Measurements from ENCODE around the gene CDH4.
A peak's percentile ranks its signal among the peaks of the same experiment; 100 is the strongest.
"Not testable (repeated sequence)": the region's sequence is repeated elsewhere in the genome, so short reads cannot be mapped to it uniquely, and the experiment has no call there.

Gene CDH4

DNA sequence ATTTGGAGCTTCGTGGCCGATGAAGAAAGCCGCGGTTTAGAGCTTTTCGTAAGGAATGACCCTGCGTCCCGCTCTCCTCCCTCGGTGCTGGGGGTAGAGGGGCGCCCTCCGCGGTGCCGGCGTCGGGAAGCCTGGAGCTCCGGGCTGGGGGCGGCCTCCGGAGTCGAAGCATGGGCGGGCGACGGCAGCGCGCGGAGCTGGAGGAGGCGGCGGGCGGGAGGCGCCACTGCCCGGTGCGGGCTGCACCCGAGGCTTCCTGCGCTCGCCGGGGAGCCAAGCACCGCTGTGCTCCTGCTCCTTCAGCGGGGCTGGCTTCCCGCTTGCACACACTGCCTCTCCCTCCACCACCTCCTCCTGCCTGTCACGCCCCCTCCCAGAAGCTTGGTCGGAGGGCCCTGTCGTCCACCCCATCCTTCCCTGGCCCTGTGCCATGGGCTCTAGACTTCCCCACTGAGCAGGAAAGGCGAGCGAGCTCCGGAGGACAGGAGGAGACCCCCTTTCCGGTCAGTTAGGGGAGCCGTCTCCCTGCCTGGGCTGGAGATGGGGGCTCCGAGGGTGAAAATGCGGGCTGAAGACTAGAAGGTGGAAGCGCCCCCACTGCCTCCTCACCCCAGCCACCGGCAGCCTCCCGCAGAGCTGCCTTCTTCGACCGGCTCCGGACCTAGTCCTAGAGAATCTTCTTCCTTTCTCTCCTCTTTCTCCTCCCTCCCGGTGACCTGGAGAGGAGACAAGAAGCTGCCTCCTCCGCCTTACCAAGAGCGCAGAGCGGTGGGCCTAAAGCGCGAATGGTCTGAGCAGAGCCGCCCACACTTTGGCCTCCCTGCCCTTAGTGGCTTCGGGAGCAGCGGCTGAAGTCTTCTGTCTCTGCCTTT, 1.8 kb downstream of the CDH4 start:
- no peak for DNase-seq (ENCODE audit: low read depth)

DNA sequence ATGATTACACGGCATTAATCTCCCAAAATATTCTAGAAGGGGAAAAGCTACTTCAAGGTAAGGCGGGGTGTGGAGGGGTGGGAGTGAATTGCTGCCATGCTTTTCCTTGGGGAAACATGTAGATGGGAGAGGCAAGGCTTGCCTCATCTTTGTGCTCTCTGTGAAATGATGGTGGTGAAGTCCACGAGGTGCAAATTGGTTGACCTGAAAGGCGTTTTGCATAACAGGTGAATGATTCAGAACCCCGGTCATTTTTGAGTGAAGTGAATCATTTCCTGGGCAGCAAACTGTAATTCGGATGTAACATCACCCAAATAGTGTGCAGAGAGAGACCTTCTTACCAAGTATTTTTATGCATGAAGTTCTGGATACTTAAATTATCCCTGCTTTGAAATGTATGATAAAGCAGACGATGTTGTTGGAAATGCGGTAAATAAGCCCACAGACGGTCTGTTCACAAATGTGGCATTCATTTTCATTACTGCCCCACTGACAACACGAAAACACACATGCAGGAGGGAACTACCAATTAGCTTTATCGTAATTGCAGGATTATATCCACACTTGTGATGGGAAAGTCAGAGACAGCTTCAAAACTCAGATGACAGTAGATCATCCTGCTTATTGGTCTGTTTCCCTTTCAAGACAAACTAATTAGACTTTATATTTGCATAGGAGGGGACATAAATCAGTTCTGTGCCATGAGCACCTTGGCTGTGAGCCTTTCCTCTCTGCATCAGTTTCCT, 3.0 kb downstream of the CDH4 start:
- no peak for DNase-seq (ENCODE audit: low read depth)

DNA sequence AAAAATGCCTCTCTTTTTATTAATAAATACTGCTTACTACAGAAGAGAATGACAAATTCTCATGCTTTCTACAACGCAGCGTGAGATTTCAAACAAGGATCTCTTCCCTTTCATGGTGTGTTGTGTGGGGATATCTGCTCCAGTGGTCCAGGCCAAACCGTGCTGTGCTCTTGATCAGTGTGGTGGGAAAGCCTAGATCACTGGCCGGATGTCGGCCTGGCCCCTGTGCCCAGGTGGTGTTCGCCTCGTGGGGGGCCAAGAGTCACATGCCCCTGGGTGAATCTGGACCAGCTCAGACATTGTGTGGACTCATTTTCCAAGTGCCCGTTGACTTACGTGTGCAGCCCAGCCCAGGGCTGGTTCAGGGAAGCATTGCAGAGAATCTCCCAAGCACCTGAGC, 4.3 kb downstream of the CDH4 start:
- DNase-seq (ENCODE audit: low read depth): no peak

DNA sequence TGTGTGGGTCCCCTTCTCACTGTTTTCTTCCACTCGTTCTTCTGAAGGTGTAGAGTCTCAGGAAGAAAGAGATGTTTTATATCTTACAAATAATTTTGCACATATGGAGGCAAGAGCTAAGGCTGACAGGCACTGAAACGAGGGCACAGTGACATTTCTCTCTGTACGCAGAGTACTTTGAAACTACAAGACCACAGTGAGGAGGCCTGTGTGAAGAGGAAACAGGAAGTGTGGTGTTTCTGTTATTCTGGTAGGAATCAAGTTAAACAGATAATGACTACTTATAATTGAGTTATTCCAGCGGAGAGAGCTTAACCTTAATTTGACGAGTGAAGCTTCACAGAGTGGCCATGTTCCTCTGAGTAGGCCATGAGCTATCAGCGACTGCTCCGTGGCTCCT, 4.8 kb downstream of the CDH4 start:
- DNase-seq (ENCODE audit: low read depth): no peak

DNA sequence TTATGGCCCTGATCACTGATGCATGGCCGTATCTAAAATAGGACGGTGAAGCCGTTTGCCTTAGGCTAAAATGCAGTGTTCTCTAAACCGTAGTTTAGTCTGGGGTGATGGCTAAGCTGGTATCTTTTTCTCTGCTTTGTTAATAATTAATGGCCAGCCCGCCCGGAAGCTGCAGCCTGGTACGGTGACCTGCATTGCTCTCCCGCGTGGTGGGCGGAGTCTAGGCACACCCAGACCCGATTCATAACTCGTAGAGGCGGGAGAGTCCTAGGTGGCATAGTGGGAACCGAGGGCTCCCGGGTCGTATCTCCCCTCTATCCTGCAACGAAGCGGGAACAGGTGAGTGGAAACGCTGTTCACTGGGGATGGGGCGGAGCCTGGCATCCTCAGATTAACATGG, 5.5 kb downstream of the CDH4 start:
- no peak for DNase-seq (ENCODE audit: low read depth)

DNA sequence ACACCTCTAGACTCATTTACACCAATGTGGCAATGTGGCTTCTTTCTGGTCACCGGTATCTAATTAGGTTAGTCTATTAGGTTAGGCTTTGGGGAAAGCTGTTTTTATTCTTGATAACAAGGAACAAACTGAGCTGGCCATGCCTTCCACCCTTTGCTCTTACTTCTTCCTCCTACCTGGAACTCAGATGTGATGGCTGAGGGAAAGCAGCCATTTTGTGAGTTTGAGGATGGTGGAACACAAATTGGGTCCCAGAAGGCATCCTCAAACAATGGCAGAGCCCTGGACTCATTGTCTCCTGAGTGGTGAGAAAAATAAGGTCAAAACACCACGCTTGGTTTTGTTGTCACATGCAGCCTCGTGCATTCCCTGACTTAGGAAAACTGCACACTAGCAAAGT, 7.7 kb downstream of the CDH4 start:
- DNase-seq (ENCODE audit: low read depth): no peak

DNA sequence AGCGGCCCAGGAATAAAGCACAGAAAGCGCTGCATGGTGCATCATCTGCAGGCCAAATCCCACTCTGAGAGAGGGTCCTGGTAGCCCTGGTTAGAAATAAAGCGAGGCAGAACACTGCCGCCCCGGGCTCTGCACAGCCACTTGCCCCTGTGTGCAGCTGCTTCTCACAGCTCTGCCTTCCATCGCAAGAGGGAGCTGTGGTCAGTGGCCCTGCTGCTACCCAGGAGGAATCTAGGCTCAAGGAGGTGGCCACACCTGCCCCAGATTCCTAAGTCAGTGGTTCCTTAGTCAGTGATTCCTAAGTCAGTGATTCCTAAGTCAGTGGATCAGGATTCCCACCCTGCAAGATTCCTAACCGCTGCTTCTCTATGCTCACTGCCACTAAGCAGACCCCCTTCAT, 8.8 kb downstream of the CDH4 start:
- DNase-seq (ENCODE audit: low read depth): no peak

DNA sequence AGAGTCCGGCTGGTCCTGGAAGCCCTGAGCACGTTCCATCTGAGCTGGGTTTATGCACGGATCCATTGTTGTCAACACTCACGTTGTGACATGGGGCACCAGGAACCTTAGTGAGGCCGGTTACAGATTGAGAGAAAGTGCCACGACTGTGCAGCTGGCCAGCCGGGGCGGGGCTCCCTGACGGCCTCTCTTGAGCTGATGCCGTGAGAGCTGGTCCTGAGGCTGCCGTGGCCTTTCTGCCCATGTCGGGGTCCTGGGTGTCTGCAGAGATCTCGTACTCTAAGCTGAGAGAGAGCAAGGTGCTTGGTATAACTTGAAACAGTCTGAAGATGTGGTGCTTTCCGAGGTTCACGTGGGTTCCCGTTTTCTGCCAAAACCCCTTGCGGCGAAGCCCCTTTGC, 10.0 kb downstream of the CDH4 start:
- no peak for DNase-seq (ENCODE audit: low read depth)

DNA sequence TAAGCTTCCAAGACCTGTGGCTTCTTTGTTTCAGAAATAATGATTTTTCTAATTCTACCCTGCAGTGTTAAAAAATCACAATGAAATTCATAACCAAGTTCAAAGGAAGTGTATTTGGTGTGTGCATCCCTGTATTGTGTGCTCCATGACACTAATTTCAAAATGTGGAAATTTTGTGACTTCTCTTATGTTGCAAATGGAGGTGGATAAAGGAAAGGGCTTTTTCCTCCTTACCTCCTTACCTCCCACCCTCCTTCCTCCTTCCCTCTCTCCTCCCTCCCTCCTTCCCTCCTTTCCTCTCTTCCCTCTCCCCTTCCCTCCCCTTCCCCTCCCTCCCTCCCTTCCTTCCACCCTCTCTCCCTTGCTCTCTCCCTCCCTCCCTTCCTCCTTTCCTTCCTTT, 10.5 kb downstream of the CDH4 start:
- no peak for DNase-seq (ENCODE audit: low read depth)

DNA sequence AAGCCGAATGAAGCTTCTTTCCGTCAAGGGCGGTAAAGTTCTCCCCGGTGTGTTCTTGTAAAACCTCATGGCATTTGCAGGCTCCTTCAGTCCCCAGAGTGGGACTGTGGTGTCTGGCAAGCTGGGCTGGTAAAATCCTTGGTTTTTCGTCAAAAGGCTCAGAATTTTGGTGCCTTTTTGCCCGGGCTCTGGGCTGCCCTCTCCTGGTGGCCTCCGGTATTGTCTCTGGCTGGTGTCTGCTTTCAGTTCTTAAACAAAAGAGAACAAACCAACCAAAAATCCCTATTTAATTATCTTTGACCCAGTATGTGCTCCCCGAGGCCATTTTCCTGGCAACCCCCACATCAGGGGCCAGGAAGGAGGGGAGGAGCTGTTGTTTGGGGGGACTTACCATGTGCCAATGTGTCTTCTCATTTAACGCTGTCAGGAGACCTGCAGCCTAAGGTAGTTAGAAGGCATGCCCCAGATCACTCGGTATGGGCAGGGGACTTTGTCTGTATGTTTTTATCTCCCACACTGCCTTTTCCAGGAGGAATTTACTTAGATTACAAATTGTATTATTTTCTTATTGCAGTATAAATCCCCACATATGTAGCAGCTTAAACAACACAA, 11.1 kb downstream of the CDH4 start:
- peak; percentile 29 for DNase-seq (ENCODE audit: low read depth)

DNA sequence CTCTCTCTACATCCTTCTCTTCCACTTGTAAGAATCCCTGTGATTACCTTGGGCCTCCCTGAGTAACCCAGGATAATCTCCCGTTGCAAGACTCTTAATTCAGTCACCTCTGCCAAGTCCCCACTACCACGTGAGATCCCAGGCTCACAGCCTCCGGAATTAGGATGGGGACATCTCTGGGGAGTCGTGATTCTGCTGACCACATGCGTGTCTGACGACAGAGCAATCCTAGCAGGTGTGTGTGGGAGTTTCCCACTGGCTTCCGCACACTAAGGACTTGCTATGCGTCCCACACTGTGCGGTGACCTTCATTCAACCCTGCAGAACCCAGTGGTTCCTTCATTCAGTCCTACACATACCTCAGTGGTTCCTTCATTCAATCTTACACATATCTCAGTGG, 11.9 kb downstream of the CDH4 start:
- DNase-seq (ENCODE audit: low read depth): no peak

DNA sequence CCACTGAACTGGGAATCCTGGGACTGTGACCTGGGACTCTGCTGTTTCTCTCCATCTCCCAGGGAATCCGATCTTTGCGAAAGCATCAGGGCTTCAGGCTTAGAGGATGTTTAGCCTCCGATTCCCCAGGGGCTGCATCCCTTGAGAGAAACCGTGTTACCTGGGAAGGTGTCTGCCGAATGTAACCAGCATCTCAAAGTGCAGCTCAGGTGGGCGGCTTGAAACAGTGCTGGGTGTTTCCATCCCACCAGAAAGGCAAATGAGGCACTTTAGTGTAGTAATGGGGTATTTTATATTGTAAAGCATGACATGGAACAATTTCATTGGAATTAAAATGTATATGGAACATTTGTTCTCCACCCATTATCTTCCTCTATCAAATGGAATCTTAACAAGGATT, 15.2 kb downstream of the CDH4 start:
- no peak for DNase-seq (ENCODE audit: low read depth)

DNA sequence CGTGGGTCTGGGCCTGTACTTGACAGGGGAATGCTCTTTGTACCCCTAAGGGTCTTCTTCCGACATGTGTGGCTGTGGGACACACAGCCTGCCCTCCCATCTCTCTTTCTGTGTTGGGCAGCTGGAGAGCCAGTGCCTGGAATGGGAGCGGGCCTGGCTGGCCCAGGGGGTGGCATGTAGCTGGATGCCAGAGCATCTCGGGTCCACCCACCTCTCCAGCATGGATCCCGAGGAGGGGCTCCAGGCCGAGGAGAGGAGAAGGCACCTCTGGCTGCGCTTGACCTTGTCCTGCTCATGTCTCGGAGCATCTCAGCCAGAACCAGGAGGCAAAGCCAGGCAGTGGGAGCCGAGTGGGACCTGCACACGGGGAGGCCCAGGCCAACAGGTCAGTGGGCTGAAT, 16.0 kb downstream of the CDH4 start:
- DNase-seq (ENCODE audit: low read depth): no peak

DNA sequence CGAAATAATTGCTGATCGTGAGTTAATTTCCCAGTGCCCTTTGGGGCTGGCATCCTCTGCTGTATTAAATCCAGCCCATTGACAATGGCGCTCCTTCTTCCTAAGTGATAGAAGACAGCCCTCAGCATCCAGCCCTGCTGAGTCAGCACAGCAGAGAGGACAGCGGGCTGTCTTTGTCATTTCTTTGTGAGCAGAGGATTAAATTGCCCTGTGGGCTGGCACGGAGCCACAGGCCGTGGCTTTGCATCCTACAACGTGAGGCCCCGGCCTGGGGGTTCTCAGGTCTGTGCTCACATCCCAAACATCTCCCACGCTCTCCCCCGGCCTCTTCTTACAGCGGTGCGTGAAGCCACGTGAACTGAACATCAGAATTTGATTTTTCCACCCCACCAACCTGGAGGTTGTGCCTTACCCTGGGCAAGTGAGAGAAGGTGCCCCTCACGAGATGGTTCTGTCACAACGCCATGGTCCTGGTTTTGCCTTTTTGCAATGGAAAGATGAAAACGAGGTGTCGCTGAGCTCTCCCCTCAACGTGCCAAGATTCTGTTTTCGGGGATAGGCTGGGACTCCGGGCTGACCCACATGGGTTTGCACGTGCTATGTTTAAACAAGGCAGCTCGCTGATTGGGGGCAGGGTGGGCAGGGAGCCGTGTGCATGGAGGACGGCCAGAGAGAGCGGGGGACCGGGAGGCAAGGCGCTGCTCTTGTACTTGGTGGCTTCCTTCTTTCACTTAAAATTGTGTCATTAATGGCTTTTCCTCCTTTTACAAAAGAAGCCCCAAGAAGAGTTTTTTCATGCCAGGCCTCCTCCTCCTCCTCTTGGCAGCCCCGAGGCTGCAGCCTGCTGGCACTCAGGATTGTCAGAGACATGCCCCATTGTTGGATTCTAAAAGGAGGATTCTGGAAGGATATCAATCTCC, 19.5 kb downstream of the CDH4 start:
- DNase-seq (ENCODE audit: low read depth): no peak

DNA sequence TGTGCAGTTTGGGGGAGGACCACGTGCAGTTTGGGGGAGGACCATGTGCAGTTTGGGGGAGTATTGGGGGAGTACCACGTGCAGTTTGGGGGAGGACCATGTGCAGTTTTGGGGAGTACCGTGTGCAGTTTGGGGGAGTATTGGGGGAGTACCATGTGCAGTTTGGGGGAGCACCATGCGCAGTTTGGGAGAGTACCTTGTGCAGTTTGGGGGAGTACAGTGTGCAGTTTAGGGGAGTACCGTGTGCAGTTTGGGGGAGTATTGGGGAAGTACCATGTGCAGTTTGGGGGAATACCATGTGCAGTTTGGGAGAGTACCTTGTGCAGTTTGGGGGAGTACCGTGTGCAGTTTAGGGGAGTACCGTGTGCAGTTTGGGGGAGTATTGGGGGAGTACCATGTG, 21.0 kb downstream of the CDH4 start:
- DNase-seq (ENCODE audit: low read depth): not testable (repeated sequence)

DNA sequence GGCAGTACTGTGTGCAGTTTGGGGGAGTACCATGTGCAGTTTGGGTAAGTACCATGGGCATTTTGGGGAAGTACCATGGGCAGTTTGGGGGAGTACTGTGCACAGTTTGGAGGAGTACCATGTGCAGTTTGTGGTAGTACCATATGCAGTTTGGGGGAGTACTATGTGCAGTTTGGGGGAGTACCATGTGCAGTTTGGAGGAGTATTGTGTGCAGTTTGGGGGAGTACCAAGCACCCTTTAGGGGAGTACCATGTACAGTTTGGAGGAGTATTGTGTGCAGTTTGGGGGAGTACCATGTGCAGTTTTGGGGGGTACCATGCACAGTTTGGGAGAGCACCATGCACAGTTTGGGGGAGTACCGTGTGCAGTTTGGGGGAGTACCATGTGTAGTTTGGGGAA, 21.6 kb downstream of the CDH4 start:
- DNase-seq (ENCODE audit: low read depth): not testable (repeated sequence)

DNA sequence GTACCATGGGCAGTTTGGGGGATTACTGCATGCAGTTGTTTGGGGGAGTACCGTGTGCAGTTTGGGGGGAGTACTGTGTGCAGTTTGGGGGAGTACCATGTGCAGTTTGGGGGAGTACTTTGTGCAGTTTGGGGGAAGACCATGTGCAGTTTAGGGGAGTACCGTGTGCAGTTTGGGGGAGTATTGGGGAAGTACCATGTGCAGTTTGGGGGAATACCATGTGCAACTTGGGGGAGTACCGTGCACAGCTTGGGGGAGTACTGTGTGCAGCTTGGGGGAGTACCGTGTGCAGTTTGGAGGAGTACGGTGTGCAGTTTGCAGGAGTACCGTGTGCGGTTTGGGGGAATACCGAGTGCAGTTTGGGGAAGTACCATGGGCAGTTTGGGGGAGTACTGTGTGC, 22.3 kb downstream of the CDH4 start:
- no peak for DNase-seq (ENCODE audit: low read depth)

DNA sequence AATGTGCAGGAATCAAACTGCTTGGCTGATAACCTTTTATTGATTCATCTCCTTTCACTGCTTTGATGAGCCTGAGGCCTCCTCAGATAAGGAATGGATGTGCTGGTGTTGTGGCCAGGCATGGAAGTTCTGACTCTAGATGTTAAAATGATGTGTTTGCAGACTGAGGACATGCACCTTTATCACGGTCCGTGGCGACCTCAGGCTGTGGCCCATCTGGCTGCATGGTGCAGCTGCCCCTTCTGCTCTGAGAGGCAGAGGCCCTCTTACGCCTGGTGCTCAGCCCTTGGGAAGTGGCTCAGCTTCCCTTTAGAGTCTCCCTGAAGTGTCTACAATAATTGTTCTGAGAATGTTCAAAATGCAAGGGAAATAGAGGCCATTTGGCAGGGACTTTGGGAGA, 26.2 kb downstream of the CDH4 start:
- no peak for DNase-seq (ENCODE audit: low read depth)

DNA sequence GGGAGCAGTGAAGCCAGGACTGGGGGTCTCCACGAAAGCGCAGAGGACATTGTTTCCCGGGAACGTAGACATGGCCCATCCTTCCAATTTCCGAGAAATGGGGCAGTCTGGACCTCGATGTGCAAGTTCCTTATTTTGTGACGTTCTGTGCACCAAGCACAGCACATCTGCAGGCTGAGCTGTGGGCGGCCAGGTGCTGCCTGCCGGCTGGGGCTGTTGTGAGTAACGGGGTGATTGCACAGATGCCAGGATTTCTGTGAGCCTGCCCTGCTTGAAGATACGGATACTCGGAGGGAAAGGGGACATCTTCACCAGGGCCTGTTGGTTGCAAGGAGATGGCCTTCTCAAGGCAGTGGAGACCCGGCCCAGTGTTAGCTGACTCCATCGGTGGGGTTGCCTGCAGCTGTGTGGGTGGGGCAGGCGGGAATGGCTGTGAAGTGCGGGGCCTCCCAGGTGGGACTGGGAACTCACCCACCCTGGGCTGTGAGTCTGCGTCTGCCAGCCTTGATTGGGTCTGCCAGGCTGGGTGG, 27.6 kb downstream of the CDH4 start:
- no peak for DNase-seq (ENCODE audit: low read depth)

DNA sequence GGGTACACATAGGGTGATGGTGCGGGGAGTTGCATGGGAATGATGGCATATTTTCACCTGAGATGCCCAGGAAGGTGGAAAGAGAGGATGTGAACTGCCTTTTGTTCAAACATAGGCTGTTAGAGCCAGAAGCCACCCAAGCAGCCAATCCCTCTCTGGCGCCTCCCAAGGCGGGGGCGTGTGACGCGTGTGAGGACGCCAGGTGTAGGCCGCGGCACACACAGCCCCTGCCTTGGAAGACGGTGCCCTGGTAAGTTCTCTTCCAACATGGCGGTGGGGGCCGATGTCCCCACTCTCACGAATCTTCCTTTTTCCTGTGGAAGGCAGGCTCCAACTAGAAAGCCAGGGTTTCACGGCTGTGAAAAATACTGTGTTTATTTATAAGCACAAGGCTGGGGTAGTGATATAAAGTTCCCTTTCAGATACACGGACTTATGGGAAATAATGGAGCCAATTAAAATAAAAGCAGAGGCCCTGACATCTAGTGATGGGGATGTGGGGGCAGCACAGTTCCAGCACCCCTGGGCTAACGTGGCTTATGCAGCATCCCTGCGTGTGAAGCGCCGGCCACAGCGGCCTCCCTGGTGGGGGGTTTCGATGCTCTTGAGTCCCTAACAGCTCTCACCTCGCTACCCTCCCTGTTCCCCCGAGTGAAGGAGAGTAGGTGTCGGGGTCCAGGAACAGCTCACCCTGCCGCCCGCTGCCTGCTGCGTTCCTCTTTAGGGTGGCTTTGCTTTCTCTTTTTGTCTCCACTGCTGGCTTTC, 28.3 kb downstream of the CDH4 start:
- no peak for DNase-seq (ENCODE audit: low read depth)

DNA sequence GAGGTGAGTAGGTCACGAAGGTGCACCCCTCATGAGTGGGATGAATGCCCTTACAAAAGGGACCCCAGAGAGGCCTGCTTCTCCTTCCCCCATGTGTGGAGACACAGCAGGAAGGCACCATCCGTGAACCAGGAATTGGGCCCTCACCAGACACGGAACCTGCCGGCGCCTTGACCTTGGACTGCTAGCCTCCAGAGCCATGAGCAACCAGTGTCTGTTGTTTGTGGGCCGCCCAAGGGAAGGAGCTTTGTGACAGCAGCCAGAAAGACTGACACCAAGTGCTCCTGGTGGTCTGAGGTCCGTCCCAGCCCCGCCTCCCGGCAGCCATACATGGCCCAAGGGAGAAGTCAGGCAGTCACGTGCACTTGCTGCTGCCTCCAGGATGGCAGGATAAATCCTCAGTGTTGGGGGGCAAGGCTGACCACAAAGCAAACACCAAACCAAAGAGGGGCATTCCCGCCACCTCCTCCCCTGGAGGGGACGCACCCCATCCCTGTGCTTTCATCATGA, 29.3 kb downstream of the CDH4 start:
- DNase-seq (ENCODE audit: low read depth): no peak

Data from activated T-cell treated with anti-CD3 and anti-CD28 coated beads for 48 hours (primary cell).